Hepatocyte (in vitro differentiated cells): ENCODE data around the gene XXYLT1.

Experiments
- CTCF ChIP-seq: fragments of 200-600 bp; sonication (generic); IDR thresholded peaks from 2 replicates; pipeline ENCODE4 v1.5.1; 2016; ENCODE audit warnings: antibody characterized with exemption, mild to moderate bottlenecking; ENCODE audit not compliant: poor library complexity
- EZH2 ChIP-seq: fragments of 200-600 bp; sonication (generic); IDR thresholded peaks from 2 replicates; pipeline ENCODE4 v1.6.1; 2016; ENCODE audit warnings: antibody characterized with exemption, mild to moderate bottlenecking, borderline replicate concordance

DNA sequence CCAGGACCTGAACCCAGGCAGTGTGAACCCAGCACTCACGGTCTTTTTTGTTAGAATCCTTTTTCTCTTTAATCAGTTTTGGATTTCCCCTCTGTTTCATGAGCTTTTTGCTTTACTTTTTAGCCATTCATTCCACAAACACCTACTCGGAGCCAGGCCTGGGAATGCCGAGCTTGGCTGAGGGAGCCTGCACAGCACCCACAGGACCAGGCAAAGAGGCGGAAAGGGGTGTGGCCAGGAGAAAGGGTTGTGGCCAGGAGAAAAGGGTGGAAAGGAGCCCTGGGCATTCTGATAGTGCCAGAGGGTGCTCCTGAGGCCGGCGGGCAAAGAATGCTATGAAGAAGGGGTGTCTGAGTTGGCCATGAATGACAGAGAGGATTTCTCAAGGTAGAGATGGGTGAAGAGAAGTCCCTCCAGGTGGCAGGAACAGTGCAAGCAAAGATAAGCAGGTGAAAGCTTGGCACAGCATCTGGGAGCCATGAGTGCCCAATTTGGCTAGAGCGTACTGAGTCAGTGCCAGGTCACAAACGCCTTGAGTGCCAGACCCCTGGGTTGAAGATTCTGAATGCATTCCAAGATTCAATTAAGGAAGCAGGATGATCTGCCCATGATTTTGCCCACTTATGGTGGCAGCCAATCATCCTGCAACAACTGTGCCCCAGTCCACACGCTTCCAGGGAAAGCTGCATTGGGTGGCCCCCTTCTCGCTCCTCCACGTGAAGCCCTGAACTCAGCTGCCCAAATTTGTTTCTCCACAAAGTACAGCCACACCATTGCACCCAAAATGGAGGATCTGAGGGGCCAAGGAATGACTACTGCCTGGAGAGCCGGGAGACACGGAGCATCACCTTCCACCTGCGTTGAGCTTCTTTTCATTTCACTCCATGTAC, 157.2 kb downstream of the XXYLT1 start:
- TF ChIP-seq EZH2 (no peak), CTCF (no peak)
